SH-SY5Y (cell line): ENCODE results near the gene NOXRED1.

Experiments used
- GATA2 ChIP-seq: IDR thresholded peaks from 2 replicates; pipeline ENCODE4 v1.6.1; 2011; ENCODE audit warnings: mild to moderate bottlenecking, low read depth, low read length
- GATA3 ChIP-seq: IDR thresholded peaks from 2 replicates; pipeline ENCODE4 v1.6.1; 2011; ENCODE audit warnings: low read depth, mild to moderate bottlenecking, low read length, moderate library complexity

DNA sequence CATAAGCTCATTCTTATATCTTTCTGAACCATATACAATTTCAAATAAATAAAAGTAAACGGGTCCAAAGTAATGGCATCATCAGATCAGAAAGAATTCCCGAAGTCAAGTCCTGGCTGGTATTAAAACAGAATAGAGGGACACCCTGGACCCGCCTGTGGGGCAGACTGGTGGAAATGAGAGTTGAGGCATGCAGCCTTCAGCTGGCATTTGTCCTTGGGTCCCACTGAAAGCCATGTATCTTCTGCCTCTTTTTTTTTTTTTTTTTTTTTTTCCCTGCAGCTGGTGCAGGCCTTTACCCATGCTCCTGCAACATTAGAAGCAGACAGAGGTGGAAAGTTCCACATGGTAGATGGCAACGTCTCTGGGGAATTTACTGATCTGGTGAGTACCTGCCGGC, 44.5 kb upstream of the NOXRED1 start:
- TF ChIP-seq GATA2 (no peak), GATA3 (no peak)
